Right lobe of liver (tissue), 6 donors: Measurements from ENCODE around the gene MAJIN. TPM values are rescaled to one million over a fixed set of nuclear protein-coding genes. Genes with fewer than 3 reads are reported as not detected.

ENCODE experiments used
- ATAC-seq, 4 donors: fragments of 200-7000 bp; cut with Tn5 transposase; one replicate each; pipeline ENCODE4 v1.9.1; 2020; ENCODE audit warnings: mild to moderate bottlenecking in 4 of 4, moderate library complexity in 4 of 4
- DNase-seq, 3 donors: peaks; one replicate each; pipeline ENCODE4 v3.0.0-alpha.2; 2020
- H3K27ac ChIP-seq, 3 donors: fragments of 200-600 bp; one replicate each; pipeline ENCODE4 v1.8.0; 2022
- H3K27me3 ChIP-seq, 2 donors: fragments of 200-600 bp; one replicate each; pipeline ENCODE4 v1.8.0; 2022
- H3K36me3 ChIP-seq, 4 donors: fragments of 200-600 bp; sonication (generic) in 1 of 4; one replicate each; pipeline versions ENCODE4 v1.5.1 to v1.8.0; 2017 to 2022; ENCODE audit warnings: control low read depth in 1 of 4
- H3K4me1 ChIP-seq, 4 donors: fragments of 200-600 bp; sonication (generic) in 1 of 4; one replicate each; pipeline versions ENCODE4 v1.5.1 to v1.8.0; 2017 to 2022; ENCODE audit warnings: control low read depth in 1 of 4
- H3K4me3 ChIP-seq, 3 donors: fragments of 200-600 bp; one replicate each; pipeline ENCODE4 v1.8.0; 2022
- H3K9me3 ChIP-seq, 4 donors: fragments of 200-600 bp; sonication (generic) in 1 of 4; one replicate each; pipeline versions ENCODE4 v1.5.1 to v1.8.0; 2017 to 2022; ENCODE audit warnings: control low read depth in 1 of 4
- POLR2A ChIP-seq: fragments of 450-650 bp; IDR thresholded peaks from one replicate; pipeline ENCODE4 v1.6.1; 2017; ENCODE audit warnings: antibody characterized with exemption, mild to moderate bottlenecking
- WGBS: methylation state at CpG from one replicate; pipeline ENCODE4 v1.1.6; 2018; ENCODE audit warnings: low coverage, low lambda C conversion rate; ENCODE audit not compliant: insufficient coverage; ENCODE audit errors: missing lambda C conversion rate; 5-methylcytosine and 5-hydroxymethylcytosine counted together
- intact Hi-C, 2 donors: fragments of 100-400 bp; cut with DNase I; formaldehyde crosslinking; loops; one replicate each; pipeline versions ENCODE4 v1.11.2 to v1.14.1; 2022
- total RNA-seq, 6 experiments: library from RNA; depleted of rRNA in 2 of 6; stranded (reverse); fragments of >200 nt in 2 of 6; fragmentation: NEBNext Ultra II Directional in 3 of 6; extraction: Animal tissue kit (Norgen Biotek cat#: 25700) in 3 of 6; gene quantifications; one replicate each; pipeline versions ENCODE4 v1.1.0 to v1.2.4, GENCODE V29; 2016 to 2023
- TF ChIP-seq, protein P1 (sequence below), 4 donors: fragments of 200-600 bp in 3 of 4; fragments of 450-650 bp in 1 of 4; IDR thresholded peaks; one replicate each; pipeline versions ENCODE4 v1.5.1 to v1.8.0; 2016 to 2022; ENCODE audit warnings: antibody characterized with exemption in 4 of 4, mild to moderate bottlenecking in 2 of 4
- donor health status: DM: no; HTN: yes; CAD: no.
- donor health status: DM: no; HTN: no; CAD: no.
- donor health status: DM: no; HTN: no; CAD: no.
- donor health status: DM: no; HTN: yes; CAD: no.
- donor health status: DM: no; HTN: yes; CAD: no.

The MAJIN gene
- total RNA-seq, 6 experiments from 2014 or later = 0.33 to 0.86 TPM; not detected in 4

DNA sequence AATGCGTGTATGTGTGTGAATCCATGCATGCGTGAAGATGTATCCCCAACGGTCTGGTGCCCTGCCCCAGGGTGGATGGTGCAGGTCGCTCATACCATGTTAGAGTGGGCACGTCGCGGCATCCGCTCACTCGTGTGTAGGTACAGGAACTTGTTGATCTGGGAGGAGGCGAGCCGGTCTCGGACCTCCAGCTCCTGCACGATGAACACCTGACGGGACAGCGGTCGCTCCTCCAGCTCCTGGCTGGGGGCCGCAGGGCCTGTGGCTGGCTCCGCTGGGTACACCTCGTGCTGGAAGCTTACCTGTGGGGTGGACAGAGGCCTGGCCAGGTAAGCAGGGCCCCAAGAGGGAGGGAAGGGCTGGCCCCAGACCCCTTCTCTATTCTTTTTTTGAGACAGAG, 73.4 kb downstream of the MAJIN start:
- no peaks in the 10 kb centered on the region for H3K27me3 ChIP-seq
- peaks cover 0 to 14% (median 6%) of the 10 kb centered on the region in 4 donors for H3K4me1 ChIP-seq
- H3K4me3 ChIP-seq = no peak overlapping the region
- H3K9me3 ChIP-seq = no peaks in the 10 kb centered on the region
- WGBS = 100% methylated on average over 2 of the region's 19 CpGs
- H3K36me3 ChIP-seq = peaks cover 0 to 54% (median 19%) of the 10 kb centered on the region in 4 donors
- H3K27ac ChIP-seq = no peak overlapping the region
- ATAC-seq (no peak), DNase-seq (peak; percentile 24 to 54 (median 43))
- intact Hi-C loops = loop anchor here in 1 of 2 donors (5.0 kb wide), 1 partner anchor 46 kb away; no protein-coding TSS in a partner anchor
- no peak for TF ChIP-seq POLR2A
- TF ChIP-seq, protein P1, sequence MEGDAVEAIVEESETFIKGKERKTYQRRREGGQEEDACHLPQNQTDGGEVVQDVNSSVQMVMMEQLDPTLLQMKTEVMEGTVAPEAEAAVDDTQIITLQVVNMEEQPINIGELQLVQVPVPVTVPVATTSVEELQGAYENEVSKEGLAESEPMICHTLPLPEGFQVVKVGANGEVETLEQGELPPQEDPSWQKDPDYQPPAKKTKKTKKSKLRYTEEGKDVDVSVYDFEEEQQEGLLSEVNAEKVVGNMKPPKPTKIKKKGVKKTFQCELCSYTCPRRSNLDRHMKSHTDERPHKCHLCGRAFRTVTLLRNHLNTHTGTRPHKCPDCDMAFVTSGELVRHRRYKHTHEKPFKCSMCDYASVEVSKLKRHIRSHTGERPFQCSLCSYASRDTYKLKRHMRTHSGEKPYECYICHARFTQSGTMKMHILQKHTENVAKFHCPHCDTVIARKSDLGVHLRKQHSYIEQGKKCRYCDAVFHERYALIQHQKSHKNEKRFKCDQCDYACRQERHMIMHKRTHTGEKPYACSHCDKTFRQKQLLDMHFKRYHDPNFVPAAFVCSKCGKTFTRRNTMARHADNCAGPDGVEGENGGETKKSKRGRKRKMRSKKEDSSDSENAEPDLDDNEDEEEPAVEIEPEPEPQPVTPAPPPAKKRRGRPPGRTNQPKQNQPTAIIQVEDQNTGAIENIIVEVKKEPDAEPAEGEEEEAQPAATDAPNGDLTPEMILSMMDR (IDR thresholded peaks at IDR 0.05) = no peak

DNA sequence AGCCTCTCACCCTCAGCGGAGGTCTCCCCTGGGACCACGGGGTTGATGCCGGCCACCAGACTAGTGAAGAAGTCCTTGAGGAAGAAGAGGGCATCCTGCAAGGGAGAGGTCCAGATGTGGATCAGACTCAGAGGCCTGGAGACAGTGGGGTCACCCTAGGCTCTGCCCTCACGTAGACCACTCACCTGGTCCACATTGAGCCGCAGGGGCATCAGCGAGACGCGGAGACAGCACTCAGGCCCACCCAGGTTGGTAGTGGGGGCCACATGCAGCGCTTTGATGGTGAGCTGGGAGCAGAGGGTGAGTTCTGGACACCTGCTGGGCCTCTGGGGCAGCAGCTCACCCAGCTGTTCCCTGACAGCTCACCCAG, 73.8 kb downstream of the MAJIN start:
- no peak for TF ChIP-seq POLR2A
- TF ChIP-seq, protein P1 (IDR thresholded peaks at IDR 0.05) = no peak
- peak in 1 of 3 donors; percentile 45 for DNase-seq
- WGBS = no CpG with 5 or more reads among the region's 9 CpGs
- no peak for ATAC-seq
- H3K4me3 ChIP-seq = no peak overlapping the region
- no peak overlapping the region for H3K27ac ChIP-seq
- peaks cover 0 to 14% (median 7%) of the 10 kb centered on the region in 4 donors for H3K4me1 ChIP-seq
- H3K36me3 ChIP-seq = peaks cover 0 to 50% (median 17%) of the 10 kb centered on the region in 4 donors
- H3K27me3 ChIP-seq = no peaks in the 10 kb centered on the region
- no peaks in the 10 kb centered on the region for H3K9me3 ChIP-seq
- intact Hi-C loops = loop anchor here in 1 of 2 donors (5.0 kb wide), 1 partner anchor 46 kb away; no protein-coding TSS in a partner anchor

DNA sequence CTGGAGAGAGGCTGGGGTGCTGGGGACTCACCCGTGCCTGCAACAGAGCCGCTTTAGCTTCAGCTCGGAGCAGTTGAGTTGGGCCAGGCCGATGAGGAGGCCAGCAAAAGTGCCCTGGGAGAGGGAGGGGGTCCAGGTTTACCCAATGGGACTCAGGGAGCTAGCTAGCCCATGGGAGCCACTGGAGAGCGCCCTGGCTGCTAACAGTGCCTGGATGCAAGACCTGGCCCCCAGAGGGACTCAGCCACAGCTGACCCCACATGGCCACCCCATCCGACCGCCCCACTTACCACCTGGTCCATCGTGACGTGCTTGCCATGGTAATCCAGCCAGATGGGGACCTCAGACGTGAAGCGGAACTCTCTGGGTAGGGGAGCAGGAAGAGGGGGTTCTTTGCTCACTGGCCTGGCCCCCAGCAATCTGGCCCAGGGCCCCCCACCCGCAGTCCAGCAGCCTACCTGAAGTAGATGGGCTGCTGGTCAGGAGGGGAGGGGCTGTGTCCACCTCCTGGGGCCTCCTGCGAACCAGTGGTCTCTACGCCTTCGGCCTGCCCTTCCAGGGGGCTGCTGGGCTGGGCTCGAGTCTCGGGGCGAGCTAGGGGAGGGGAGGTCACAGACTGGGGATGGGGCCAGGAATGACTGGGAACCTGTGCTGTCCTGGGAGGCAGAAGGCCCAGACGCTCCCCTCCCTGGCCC, 74.4 kb downstream of the MAJIN start:
- Histone ChIP-seq H3K4me1 (peaks cover 0 to 14% (median 7%) of the 10 kb centered on the region in 4 donors), H3K27me3 (no peaks in the 10 kb centered on the region), H3K4me3 (no peak overlapping the region), H3K36me3 (peaks cover 0 to 45% (median 14%) of the 10 kb centered on the region in 4 donors), H3K9me3 (no peaks in the 10 kb centered on the region), H3K27ac (no peak overlapping the region)
- ATAC-seq (no peak), DNase-seq (peak in 1 of 3 donors; percentile 42)
- WGBS = 90% methylated on average over 2 of the region's 19 CpGs
- intact Hi-C loops = loop anchor here in 1 of 2 donors (5.0 kb wide), 1 partner anchor 45 kb away; no protein-coding TSS in a partner anchor
- TF ChIP-seq POLR2A = no peak
- TF ChIP-seq, protein P1 (IDR thresholded peaks at IDR 0.05) = no peak

DNA sequence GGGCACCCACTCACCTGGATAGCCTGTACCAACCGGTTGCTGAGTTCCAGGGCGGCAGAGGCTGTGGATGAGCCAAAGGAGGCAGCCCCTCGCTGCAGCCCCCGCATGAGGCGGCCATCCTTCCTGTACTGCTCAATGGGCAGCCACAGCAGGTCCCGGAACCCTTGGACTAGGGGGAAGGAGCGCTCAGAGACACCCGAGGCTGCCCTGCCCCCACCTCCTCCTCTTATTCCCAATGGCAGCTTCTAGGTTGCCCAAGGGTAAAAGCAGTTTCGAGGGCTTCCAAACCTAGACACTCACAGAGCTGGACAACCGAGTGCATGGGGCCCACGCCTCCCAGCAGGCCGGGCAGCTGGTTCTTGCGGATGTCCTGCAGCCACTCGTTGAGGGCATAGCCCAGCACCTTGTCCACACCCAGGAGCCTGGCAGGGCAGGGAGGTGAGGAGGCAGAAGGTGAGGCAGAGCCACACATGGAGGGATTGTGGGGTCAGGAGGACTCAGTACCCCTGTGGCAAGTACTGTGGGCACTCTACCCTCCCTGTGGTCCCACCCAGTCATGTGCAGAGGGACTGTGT, 75.4 kb downstream of the MAJIN start:
- no peak for DNase-seq
- 77% methylated on average over 4 of the region's 14 CpGs for WGBS
- H3K36me3 ChIP-seq = peaks cover 0 to 35% (median 12%) of the 10 kb centered on the region in 4 donors

More for the DNA sequence above, 75.4 kb downstream of the MAJIN start:
- H3K9me3 ChIP-seq = no peaks in the 10 kb centered on the region
- no peak for TF ChIP-seq POLR2A
- TF ChIP-seq, protein P1 (IDR thresholded peaks at IDR 0.05) = no peak
- H3K4me3 ChIP-seq = no peak overlapping the region
- peaks cover 0 to 14% (median 7%) of the 10 kb centered on the region in 4 donors for H3K4me1 ChIP-seq
- H3K27me3 ChIP-seq = no peaks in the 10 kb centered on the region
- ATAC-seq = no peak
- intact Hi-C loops = loop anchor here in 1 of 2 donors (5.0 kb wide), 1 partner anchor 44 kb away; no protein-coding TSS in a partner anchor
- H3K27ac ChIP-seq = no peak overlapping the region
